Lower lobe of right lung (tissue), 2 donors: ENCODE data around the gene FAM114A2. TPM values are rescaled to one million over a fixed set of nuclear protein-coding genes. Genes with fewer than 3 reads are reported as not detected.

Experiments used
- ATAC-seq, 2 donors: fragments of 200-7000 bp; cut with Tn5 transposase; one replicate each; pipeline ENCODE4 v1.9.1; 2020 to 2022; ENCODE audit warnings: mild to moderate bottlenecking in 2 of 2, moderate library complexity in 2 of 2
- DNase-seq: peaks from one replicate; pipeline ENCODE4 v3.0.0-alpha.2; 2020
- H3K27ac ChIP-seq: fragments of 200-600 bp; one replicate; pipeline ENCODE4 v1.8.0; 2022
- H3K27me3 ChIP-seq: fragments of 200-600 bp; one replicate; pipeline ENCODE4 v1.8.0; 2022; ENCODE audit warnings: low read depth
- H3K36me3 ChIP-seq: fragments of 200-600 bp; one replicate; pipeline ENCODE4 v1.8.0; 2022; ENCODE audit warnings: mild to moderate bottlenecking
- H3K4me1 ChIP-seq: fragments of 200-600 bp; one replicate; pipeline ENCODE4 v1.8.0; 2022
- H3K4me3 ChIP-seq: fragments of 200-600 bp; one replicate; pipeline ENCODE4 v1.8.0; 2022; ENCODE audit warnings: mild to moderate bottlenecking
- H3K9me3 ChIP-seq: fragments of 200-600 bp; one replicate; pipeline ENCODE4 v1.8.0; 2022
- intact Hi-C: fragments of 100-400 bp; cut with DNase I; formaldehyde crosslinking; loops from one replicate; pipeline ENCODE4 v1.11.0; 2022
- total RNA-seq: library from RNA; stranded (reverse); fragmentation: NEBNext Ultra II Directional; extraction: Animal tissue kit (Norgen Biotek cat#: 25700); gene quantifications from one replicate; pipeline ENCODE4 v1.2.1, GENCODE V29; 2021
- TF ChIP-seq, protein P1 (sequence below): fragments of 200-600 bp; IDR thresholded peaks from one replicate; pipeline ENCODE4 v1.8.0; 2022; ENCODE audit warnings: antibody characterized with exemption, mild to moderate bottlenecking
- donor health status: DM: no; HTN: yes; CAD: no; lungs with severe emphysema.

Gene FAM114A2
- total RNA-seq, 1 donor from 2014 or later, result 39.6 TPM

DNA sequence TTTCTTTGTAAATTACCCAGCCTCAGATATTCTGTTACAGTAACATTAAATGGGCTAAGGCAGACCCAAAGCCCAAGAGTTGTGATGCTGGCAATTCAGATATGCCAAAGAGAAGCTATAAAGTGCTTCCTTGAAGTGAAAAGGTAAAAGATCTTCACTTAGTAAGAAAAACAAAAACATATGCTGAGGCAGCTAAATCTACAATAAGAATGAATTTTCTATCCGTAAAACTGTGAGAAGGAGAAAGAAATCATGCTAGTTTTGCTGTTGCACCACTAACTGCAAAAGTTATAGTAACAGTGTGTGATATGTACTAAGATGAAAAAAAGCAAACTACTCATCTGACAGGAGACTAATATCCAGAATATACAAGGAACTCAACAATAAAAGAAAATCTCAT lies 39.9 kb downstream of the FAM114A2 start:
- Histone ChIP-seq H3K4me1 (peaks cover 6% of the 10 kb centered on the region), H3K27me3 (no peaks in the 10 kb centered on the region), H3K36me3 (peaks cover 48% of the 10 kb centered on the region), H3K9me3 (no peaks in the 10 kb centered on the region), H3K4me3 (no peak overlapping the region), H3K27ac (no peak overlapping the region)
- DNase-seq, result no peak
- intact Hi-C loops, result no loop called here
- ATAC-seq, result no peak
- TF ChIP-seq, protein P1, sequence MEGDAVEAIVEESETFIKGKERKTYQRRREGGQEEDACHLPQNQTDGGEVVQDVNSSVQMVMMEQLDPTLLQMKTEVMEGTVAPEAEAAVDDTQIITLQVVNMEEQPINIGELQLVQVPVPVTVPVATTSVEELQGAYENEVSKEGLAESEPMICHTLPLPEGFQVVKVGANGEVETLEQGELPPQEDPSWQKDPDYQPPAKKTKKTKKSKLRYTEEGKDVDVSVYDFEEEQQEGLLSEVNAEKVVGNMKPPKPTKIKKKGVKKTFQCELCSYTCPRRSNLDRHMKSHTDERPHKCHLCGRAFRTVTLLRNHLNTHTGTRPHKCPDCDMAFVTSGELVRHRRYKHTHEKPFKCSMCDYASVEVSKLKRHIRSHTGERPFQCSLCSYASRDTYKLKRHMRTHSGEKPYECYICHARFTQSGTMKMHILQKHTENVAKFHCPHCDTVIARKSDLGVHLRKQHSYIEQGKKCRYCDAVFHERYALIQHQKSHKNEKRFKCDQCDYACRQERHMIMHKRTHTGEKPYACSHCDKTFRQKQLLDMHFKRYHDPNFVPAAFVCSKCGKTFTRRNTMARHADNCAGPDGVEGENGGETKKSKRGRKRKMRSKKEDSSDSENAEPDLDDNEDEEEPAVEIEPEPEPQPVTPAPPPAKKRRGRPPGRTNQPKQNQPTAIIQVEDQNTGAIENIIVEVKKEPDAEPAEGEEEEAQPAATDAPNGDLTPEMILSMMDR, result no peak

DNA sequence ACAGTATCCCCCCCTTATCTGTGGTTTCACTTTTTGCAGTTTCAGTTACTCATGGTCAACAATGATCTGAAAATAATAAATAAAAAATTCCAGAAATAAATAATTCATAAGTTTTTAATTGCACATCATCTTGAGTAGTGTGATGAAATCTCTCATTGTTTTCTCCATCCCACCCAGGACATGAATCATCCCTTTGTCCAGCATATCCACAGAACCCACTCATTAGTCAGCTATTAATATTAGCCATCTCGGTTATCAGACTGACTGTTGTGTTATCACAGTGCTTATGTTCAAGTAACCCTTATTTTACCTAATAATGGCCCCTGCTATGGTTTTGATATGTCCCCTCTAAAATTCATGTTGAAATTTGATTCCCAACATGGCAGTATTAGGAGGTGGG lies 40.7 kb downstream of the FAM114A2 start:
- no peak for DNase-seq
- H3K4me1 ChIP-seq, result peaks cover 6% of the 10 kb centered on the region
- H3K36me3 ChIP-seq, result peaks cover 55% of the 10 kb centered on the region
- TF ChIP-seq, protein P1, result no peak
- ATAC-seq, result no peak
- no peak overlapping the region for H3K27ac ChIP-seq
- H3K27me3 ChIP-seq, result no peaks in the 10 kb centered on the region
- no peaks in the 10 kb centered on the region for H3K9me3 ChIP-seq
- no peak overlapping the region for H3K4me3 ChIP-seq
- intact Hi-C loops, result no loop called here

DNA sequence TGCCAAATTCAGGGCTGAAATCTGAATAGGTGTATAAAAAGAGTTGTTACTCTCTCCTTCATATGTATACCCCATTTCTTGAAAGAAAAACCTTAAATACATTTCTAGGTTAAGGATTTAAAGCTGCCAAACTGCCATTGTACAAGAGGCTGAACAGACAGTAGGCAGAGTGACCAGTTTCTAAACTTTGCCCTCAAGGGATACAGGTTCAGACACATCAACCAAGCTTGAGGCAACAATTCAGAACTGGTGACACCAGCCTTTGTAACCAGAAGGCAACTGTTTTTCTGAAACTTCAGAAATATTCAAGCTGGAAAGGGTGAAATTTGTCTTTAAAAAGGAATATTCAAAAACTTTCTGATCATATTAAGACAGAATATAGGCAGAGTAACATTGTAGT lies 47.5 kb downstream of the FAM114A2 start:
- Histone ChIP-seq H3K4me3 (no peak overlapping the region), H3K9me3 (no peaks in the 10 kb centered on the region), H3K27ac (no peak overlapping the region), H3K27me3 (no peaks in the 10 kb centered on the region), H3K36me3 (peaks cover 34% of the 10 kb centered on the region), H3K4me1 (no peaks in the 10 kb centered on the region)
- no peak for ATAC-seq
- DNase-seq, result no peak
- intact Hi-C loops, result no loop called here
- TF ChIP-seq, protein P1, result no peak

DNA sequence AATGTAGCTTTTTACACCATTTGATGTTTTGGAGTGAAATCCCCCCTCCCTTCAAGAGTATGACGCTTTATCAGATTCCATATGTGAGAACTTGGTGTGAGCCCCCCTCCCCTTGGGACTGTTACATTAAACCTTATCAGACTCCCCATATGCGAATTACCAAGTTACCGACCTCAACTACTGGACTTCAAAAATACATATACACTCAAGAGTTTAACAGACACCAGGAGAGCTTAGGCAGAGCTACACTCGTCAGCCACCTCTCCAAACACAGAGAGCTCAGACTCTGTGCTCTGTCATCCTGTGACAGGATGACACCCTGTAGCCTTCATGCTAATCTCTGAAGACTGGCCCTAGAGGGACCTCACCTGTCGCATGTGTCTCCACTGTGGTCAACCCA lies 50.2 kb downstream of the FAM114A2 start:
- intact Hi-C loops, result no loop called here

DNA sequence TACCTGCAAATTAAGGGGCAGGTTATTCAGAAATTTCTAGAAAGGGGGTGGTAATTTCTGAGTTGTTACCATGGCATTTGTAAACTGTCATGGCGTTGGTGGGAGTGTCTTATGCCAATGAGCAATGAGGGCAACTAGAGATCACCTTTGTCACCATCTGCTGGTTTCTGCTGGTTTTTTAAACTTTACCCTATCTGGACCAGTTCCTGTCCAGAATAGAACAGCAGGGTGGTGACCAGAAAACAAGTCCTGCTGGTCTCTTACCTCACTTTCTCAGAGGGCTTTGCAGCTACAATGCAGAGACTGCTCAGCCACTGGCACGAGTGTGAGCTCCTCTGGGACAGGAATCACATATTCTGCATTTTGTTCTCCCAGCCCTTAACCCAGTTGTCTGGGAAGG lies 51.4 kb downstream of the FAM114A2 start:
- Histone ChIP-seq H3K4me1 (no peaks in the 10 kb centered on the region), H3K27ac (no peak overlapping the region), H3K36me3 (peaks cover 11% of the 10 kb centered on the region), H3K9me3 (no peaks in the 10 kb centered on the region), H3K27me3 (no peaks in the 10 kb centered on the region), H3K4me3 (no peak overlapping the region)
- intact Hi-C loops, result no loop called here
- DNase-seq (no peak), ATAC-seq (no peak)
- TF ChIP-seq, protein P1, result no peak

More for the DNA sequence above, 50.2 kb downstream of the FAM114A2 start:
- Histone ChIP-seq H3K4me3 (no peak overlapping the region), H3K36me3 (peaks cover 23% of the 10 kb centered on the region), H3K27ac (no peak overlapping the region), H3K27me3 (no peaks in the 10 kb centered on the region), H3K9me3 (no peaks in the 10 kb centered on the region), H3K4me1 (no peaks in the 10 kb centered on the region)
- DNase-seq, result no peak
- ATAC-seq, result no peak
- TF ChIP-seq, protein P1, result no peak

DNA sequence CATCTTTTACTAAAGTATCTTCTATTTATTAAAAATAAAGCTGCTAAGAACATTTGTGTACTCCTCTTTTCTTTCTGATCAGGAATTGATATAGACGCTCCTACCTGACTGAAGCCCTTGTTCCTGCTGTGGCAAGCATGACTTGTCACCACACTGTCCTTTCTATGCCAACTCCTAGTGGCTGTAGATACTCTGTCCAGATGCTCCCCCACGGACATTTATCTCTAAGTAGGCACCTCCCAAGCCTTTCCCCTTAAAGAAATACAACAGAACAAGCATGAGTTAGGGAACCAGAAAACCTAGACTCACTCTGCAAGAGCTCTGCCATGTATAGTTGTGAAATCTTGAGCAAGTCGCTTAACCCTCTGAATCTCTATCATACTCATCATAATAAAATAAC lies 53.2 kb downstream of the FAM114A2 start:
- Histone ChIP-seq H3K36me3 (no peaks in the 10 kb centered on the region), H3K4me3 (no peak overlapping the region), H3K27ac (no peak overlapping the region), H3K4me1 (no peaks in the 10 kb centered on the region), H3K9me3 (no peaks in the 10 kb centered on the region), H3K27me3 (no peaks in the 10 kb centered on the region)
- DNase-seq (no peak), ATAC-seq (no peak)
- TF ChIP-seq, protein P1, result no peak
- intact Hi-C loops, result no loop called here
